Stomach (tissue), 4 donors: ENCODE measurements around the gene ZNF438.

Source experiments
- EP300 ChIP-seq: sonication (generic); formaldehyde crosslinking; IDR thresholded peaks from one replicate; pipeline ENCODE4 v1.6.1; 2017; ENCODE audit warnings: antibody characterized with exemption
- POLR2A ChIP-seq, 4 donors: fragments of 450-650 bp; IDR thresholded peaks; one replicate each; pipeline ENCODE4 v1.6.1; 2016; ENCODE audit warnings: antibody characterized with exemption in 4 of 4, control low read depth in 2 of 4, mild to moderate bottlenecking in 1 of 4, moderate library complexity in 1 of 4
- TF ChIP-seq, protein P1 (sequence below), 7 experiments: fragments of 450-650 bp in 4 of 7; fragments of 200-600 bp in 3 of 7; sonication (generic) in 3 of 7; IDR thresholded peaks; one replicate each; pipeline ENCODE4 v1.5.1; 2016 to 2019; ENCODE audit warnings: antibody characterized with exemption in 7 of 7, control low read depth in 2 of 7, mild to moderate bottlenecking in 1 of 7

DNA sequence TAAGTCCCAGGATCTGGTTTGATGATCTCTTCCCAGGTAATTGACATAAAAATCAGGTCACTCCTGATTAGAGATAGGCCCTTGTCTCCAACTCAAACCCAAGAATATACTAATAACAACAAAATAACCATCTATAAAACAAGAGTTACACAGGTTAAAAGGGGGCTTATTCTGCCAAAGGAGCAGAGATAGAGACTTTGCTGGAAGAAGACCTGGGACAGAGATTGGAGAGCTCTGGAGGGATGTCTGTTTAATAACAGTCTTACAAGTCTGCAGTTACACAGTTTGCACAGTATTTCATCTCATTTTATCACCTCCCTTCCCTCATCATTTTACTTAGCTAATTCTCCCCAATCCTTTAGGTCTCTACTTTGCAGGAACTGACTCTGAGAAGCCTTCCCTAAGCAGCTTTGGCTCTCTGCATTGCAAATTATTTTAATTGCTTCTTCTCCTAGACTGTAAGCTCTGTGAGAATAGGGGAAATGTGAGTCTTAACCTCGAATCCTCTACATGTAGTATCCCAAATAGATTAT, 3.7 kb upstream of the ZNF438 start:
- no peak for TF ChIP-seq EP300
- no peak for TF ChIP-seq POLR2A (IDR thresholded peaks at IDR 0.05)
- TF ChIP-seq, protein P1, sequence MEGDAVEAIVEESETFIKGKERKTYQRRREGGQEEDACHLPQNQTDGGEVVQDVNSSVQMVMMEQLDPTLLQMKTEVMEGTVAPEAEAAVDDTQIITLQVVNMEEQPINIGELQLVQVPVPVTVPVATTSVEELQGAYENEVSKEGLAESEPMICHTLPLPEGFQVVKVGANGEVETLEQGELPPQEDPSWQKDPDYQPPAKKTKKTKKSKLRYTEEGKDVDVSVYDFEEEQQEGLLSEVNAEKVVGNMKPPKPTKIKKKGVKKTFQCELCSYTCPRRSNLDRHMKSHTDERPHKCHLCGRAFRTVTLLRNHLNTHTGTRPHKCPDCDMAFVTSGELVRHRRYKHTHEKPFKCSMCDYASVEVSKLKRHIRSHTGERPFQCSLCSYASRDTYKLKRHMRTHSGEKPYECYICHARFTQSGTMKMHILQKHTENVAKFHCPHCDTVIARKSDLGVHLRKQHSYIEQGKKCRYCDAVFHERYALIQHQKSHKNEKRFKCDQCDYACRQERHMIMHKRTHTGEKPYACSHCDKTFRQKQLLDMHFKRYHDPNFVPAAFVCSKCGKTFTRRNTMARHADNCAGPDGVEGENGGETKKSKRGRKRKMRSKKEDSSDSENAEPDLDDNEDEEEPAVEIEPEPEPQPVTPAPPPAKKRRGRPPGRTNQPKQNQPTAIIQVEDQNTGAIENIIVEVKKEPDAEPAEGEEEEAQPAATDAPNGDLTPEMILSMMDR (IDR thresholded peaks at IDR 0.05): no peak
